Fibroblast of lung (primary cell): ENCODE data around the gene ITSN1. TPM values are rescaled to one million over a fixed set of nuclear protein-coding genes. Genes with fewer than 3 reads are reported as not detected.
"Not testable (repeated sequence)": the region's sequence is repeated elsewhere in the genome, so short reads cannot be mapped to it uniquely, and the experiment has no call there.

Experiments
- DNase-seq, 2 donors: peaks; one replicate each; pipeline versions ENCODE4 v3.0.0 to v3.0.0-alpha.2; 2010; ENCODE audit warnings: low read depth in 2 of 2
- H2AFZ ChIP-seq: 2 replicates; pipeline ENCODE4 v1.5.1; 2012; ENCODE audit warnings: low read length, control low read depth, inconsistent platforms
- H3K27ac ChIP-seq: 2 replicates; pipeline ENCODE4 v1.5.1; 2011; ENCODE audit warnings: low read length, control low read depth; ENCODE audit not compliant: insufficient read depth
- H3K27me3 ChIP-seq: 2 replicates; pipeline ENCODE4 v1.5.1; 2011; ENCODE audit warnings: mild to moderate bottlenecking, low read length; ENCODE audit not compliant: control insufficient read depth, insufficient read depth
- H3K36me3 ChIP-seq: 2 replicates; pipeline ENCODE4 v1.5.1; 2011; ENCODE audit warnings: low read length; ENCODE audit not compliant: control insufficient read depth, insufficient read depth
- H3K4me1 ChIP-seq: 2 replicates; pipeline ENCODE4 v1.5.1; 2011; ENCODE audit warnings: low read length; ENCODE audit not compliant: control insufficient read depth, insufficient read depth; ENCODE audit errors: extremely low read depth
- H3K4me2 ChIP-seq: 2 replicates; pipeline ENCODE4 v1.5.1; 2011; ENCODE audit warnings: low read length, control low read depth; ENCODE audit not compliant: insufficient read depth; ENCODE audit errors: extremely low read depth
- H3K4me3 ChIP-seq, 4 experiments: fragments of 200-600 bp in 1 of 4; sonication (generic) in 1 of 4; replicated peaks in 1 of 4; 2 replicates each; pipeline ENCODE4 v1.5.1; 2011 to 2016; ENCODE audit warnings: low read length in 4 of 4, low read depth in 3 of 4, mild to moderate bottlenecking in 3 of 4, control low read depth in 2 of 4, inconsistent platforms in 1 of 4, mixed read lengths in 1 of 4; ENCODE audit not compliant: insufficient read depth in 1 of 4; ENCODE audit errors: control extremely low read depth in 1 of 4
- H3K79me2 ChIP-seq: 2 replicates; pipeline ENCODE4 v1.5.1; 2012; ENCODE audit warnings: mild to moderate bottlenecking, low read length, inconsistent platforms; ENCODE audit not compliant: control insufficient read depth, insufficient read depth
- H3K9ac ChIP-seq: 2 replicates; pipeline ENCODE4 v1.5.1; 2011; ENCODE audit warnings: mild to moderate bottlenecking, low read length, control low read depth; ENCODE audit not compliant: insufficient read depth
- H3K9me3 ChIP-seq: 2 replicates; pipeline ENCODE4 v1.5.1; 2012; ENCODE audit warnings: low read depth, low read length; ENCODE audit not compliant: control insufficient read depth, insufficient read depth
- H4K20me1 ChIP-seq: 2 replicates; pipeline ENCODE4 v1.5.1; 2011; ENCODE audit warnings: low read length; ENCODE audit not compliant: control insufficient read depth, insufficient read depth; ENCODE audit errors: extremely low read depth
- EZH2 ChIP-seq: IDR thresholded peaks from 2 replicates; pipeline ENCODE4 v1.5.1; 2012; ENCODE audit warnings: low read length, control low read depth, mild to moderate bottlenecking; ENCODE audit errors: missing control alignments
- polyA plus RNA-seq, 2 donors: library from polyadenylated mRNA; depleted of rRNA in 1 of 2; stranded (reverse) in 1 of 2; unstranded in 1 of 2; fragments of >200 nt; gene quantifications; 2 replicates each; pipeline ENCODE4 v1.2.1, GENCODE V29; 2011 to 2012; ENCODE audit warnings: missing spikeins in 1 of 2
- total RNA-seq: library from RNA; depleted of rRNA; stranded (reverse); fragments of >200 nt; gene quantifications from 2 replicates; pipeline ENCODE4 v1.2.1, GENCODE V29; 2014
- TF ChIP-seq, protein P1 (sequence below), 2 donors: IDR thresholded peaks in 1 of 2; conservative IDR thresholded peaks in 1 of 2; 1 replicate in 1 of 2; 2 replicates in 1 of 2; pipeline ENCODE4 v1.5.1; 2011 to 2012; ENCODE audit warnings: low read length in 2 of 2, control low read depth in 1 of 2, inconsistent platforms in 1 of 2, low read depth in 1 of 2, mild to moderate bottlenecking in 1 of 2

ITSN1 gene
- total and polyA plus RNA-seq, 2 donors (not counting 1 experiment from before 2014, with no cell fraction given) = 34.7 to 63.1 TPM

DNA sequence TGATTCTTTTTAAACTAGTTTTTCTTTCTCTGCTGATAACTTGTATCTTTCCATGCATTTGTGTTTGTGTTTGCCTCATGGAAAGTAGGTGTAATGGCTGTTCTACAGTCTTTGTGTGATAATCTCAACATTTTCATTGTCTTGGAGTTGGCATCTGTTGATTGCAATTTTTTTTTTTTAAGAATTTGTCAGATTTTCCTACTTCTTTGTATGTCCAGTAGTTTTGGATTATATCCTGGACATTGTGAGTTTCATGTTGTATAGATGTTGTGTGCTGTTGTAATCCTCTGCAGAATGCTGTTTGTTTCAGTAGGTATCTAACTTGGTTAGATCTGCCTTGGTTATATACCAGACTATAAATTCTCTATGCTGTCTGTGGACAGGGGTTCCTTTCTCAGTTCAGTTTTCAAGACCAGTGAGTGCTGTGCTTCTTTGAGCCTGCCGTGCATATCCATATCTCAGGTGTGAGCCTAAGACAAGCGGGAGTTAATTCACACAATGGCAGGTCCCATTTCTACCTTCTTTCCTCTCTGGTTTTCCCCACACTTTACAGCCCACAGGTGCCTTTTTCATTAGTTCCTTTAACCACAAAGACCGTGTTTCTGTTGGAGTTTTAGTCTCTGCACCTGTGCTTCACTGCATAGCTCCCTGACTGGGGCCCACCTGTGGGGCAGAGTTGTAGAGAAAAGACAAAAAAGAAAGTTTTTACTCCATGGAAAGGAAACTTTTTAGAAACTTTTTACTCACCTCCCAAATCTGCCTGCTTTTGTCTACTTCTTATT, 69.9 kb downstream of the ITSN1 start:
- no peak for DNase-seq
- Histone ChIP-seq H3K4me1 (peaks cover 4% of the 10 kb centered on the region), H3K4me3 (no peak overlapping the region), H3K79me2 (peaks cover 19% of the 10 kb centered on the region), H3K9me3 (no peaks in the 10 kb centered on the region), H3K27me3 (no peaks in the 10 kb centered on the region), H3K9ac (no peak overlapping the region), H3K27ac (no peak overlapping the region), H2AFZ (no peak overlapping the region), H3K4me2 (no peak overlapping the region), H3K36me3 (no peaks in the 10 kb centered on the region), H4K20me1 (no peaks in the 10 kb centered on the region)
- TF ChIP-seq, protein P1, sequence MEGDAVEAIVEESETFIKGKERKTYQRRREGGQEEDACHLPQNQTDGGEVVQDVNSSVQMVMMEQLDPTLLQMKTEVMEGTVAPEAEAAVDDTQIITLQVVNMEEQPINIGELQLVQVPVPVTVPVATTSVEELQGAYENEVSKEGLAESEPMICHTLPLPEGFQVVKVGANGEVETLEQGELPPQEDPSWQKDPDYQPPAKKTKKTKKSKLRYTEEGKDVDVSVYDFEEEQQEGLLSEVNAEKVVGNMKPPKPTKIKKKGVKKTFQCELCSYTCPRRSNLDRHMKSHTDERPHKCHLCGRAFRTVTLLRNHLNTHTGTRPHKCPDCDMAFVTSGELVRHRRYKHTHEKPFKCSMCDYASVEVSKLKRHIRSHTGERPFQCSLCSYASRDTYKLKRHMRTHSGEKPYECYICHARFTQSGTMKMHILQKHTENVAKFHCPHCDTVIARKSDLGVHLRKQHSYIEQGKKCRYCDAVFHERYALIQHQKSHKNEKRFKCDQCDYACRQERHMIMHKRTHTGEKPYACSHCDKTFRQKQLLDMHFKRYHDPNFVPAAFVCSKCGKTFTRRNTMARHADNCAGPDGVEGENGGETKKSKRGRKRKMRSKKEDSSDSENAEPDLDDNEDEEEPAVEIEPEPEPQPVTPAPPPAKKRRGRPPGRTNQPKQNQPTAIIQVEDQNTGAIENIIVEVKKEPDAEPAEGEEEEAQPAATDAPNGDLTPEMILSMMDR (conservative IDR thresholded peaks at IDR 0.05 in 1 of 2, IDR thresholded peaks at IDR 0.05 in 1 of 2; ENCODE audit: low read depth in 1 of 2, low read length in 2 of 2) = no peak
- no peak for TF ChIP-seq EZH2

GRCh38 chr21:33721081-33721480, 78.8 kb downstream of the ITSN1 start:
- no peak overlapping the region for H3K9ac ChIP-seq
- no peak for TF ChIP-seq EZH2
- TF ChIP-seq, protein P1 (conservative IDR thresholded peaks at IDR 0.05 in 1 of 2, IDR thresholded peaks at IDR 0.05 in 1 of 2; ENCODE audit: low read depth in 1 of 2, low read length in 2 of 2) = no peak
- H2AFZ ChIP-seq = no peak overlapping the region
- H3K4me3 ChIP-seq = no peak overlapping the region
- no peaks in the 10 kb centered on the region for H3K79me2 ChIP-seq
- H3K27ac ChIP-seq = no peak overlapping the region
- no peak for DNase-seq
- H3K36me3 ChIP-seq = peaks cover 2% of the 10 kb centered on the region
- no peaks in the 10 kb centered on the region for H3K9me3 ChIP-seq
- no peaks in the 10 kb centered on the region for H3K27me3 ChIP-seq
- no peak overlapping the region for H3K4me2 ChIP-seq
- no peaks in the 10 kb centered on the region for H3K4me1 ChIP-seq
- no peaks in the 10 kb centered on the region for H4K20me1 ChIP-seq

DNA sequence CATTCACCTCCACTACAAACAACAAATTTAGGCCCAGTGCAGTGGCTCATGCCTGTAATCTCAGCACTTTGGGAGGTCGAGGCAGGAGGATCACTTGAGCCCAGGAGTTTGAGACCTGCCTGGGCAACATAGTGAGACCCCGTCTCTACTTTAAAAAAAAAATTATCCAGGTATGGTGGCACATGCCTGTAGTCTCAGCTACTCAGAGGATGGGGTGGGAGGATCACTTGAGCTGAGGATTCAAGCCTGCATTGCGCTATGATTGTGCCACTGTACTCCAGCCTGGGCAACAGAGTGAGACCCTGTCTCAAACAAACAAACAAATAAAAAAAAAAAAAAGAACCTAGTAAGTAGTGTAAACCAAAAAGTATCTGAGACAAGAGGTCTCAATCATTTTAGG, 86.8 kb downstream of the ITSN1 start:
- H4K20me1 ChIP-seq, H3K9me3 ChIP-seq, H3K36me3 ChIP-seq, H3K4me3 ChIP-seq, H3K9ac ChIP-seq, DNase-seq, H3K27ac ChIP-seq, H3K4me2 ChIP-seq, H3K27me3 ChIP-seq, H2AFZ ChIP-seq, H3K4me1 ChIP-seq, H3K79me2 ChIP-seq: not testable (repeated sequence)
